Measurements from ENCODE around the gene NDFIP2. TPM values are rescaled to one million over a fixed set of nuclear protein-coding genes. Genes with fewer than 3 reads are reported as not detected.

NDFIP2 gene
- total RNA-seq, 4 donors from 2014 or later: 56.9 to 116 (median 83.6) TPM

DNA sequence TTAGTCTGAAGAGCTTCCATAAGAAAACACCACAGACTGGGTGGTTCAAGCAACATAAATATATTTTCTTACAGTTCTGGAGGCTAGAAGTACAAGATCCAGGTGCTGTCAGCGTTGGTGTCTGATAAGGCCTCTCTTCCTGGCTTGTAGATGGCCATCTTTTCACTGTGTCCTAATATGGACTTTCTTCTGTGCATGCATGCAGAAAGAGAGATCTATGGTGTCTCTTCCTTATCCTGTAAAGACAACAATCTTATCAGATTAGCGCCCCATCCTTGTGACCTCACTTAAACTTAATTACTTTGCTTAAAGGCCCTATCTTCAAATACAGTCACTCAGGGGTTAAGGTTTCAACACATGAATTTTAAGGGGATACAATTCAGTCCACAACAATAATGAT lies 14.1 kb upstream of the NDFIP2 start:
- TF ChIP-seq EP300 (IDR thresholded peaks at IDR 0.05; ENCODE audit: low read depth) (no peak), POLR2AphosphoS5 (IDR thresholded peaks at IDR 0.05) (no peak), POLR2A (IDR thresholded peaks at IDR 0.05) (no peak)
- TF ChIP-seq, protein P1, sequence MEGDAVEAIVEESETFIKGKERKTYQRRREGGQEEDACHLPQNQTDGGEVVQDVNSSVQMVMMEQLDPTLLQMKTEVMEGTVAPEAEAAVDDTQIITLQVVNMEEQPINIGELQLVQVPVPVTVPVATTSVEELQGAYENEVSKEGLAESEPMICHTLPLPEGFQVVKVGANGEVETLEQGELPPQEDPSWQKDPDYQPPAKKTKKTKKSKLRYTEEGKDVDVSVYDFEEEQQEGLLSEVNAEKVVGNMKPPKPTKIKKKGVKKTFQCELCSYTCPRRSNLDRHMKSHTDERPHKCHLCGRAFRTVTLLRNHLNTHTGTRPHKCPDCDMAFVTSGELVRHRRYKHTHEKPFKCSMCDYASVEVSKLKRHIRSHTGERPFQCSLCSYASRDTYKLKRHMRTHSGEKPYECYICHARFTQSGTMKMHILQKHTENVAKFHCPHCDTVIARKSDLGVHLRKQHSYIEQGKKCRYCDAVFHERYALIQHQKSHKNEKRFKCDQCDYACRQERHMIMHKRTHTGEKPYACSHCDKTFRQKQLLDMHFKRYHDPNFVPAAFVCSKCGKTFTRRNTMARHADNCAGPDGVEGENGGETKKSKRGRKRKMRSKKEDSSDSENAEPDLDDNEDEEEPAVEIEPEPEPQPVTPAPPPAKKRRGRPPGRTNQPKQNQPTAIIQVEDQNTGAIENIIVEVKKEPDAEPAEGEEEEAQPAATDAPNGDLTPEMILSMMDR (IDR thresholded peaks at IDR 0.05): no peak
- Histone ChIP-seq H3K9me3 (no peaks in the 10 kb centered on the region), H3K27me3 (no peaks in the 10 kb centered on the region), H3K4me3 (no peak overlapping the region), H3K36me3 (no peaks in the 10 kb centered on the region), H3K27ac (no peak overlapping the region), H3K4me1 (no peaks in the 10 kb centered on the region)
- intact Hi-C loops (cut with DNase I; ENCODE audit: low total_unique reads) (no loop called here), in situ Hi-C loops (cut with MboI; ENCODE audit: low pct_ligation_motif_present in 1 of 4, low pct_unique_long_range_greater_than_20kb in 1 of 4, low sequenced_read_pairs in 3 of 4) (no loop called here)
- no peak for DNase-seq
- WGBS, 2 donors (ENCODE audit: low coverage in 1 of 2): 82 to 83% methylated on average over 2 of the region's 2 CpGs

DNA sequence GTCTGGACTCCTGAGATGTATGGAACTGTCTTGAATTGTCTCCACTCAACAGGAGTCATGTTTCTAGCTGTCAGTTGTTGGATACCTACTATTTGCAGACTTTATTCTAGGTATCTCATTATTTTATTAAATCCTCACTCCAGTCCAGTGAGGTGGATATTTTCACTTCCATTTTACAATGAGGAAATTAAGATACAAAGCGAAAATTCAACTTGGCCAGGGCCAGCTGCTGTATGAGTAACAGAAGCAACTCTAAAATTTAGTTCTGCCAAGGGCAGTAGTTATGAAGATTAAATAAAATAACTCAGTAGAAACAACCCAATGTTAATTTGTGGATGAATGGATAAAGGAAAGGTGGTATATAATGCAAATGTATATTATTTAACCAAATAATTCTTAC lies 12.6 kb upstream of the NDFIP2 start:
- no peaks in the 10 kb centered on the region for H3K9me3 ChIP-seq
- H3K4me3 ChIP-seq: no peak overlapping the region
- TF ChIP-seq EP300 (IDR thresholded peaks at IDR 0.05; ENCODE audit: low read depth) (no peak), POLR2AphosphoS5 (IDR thresholded peaks at IDR 0.05) (no peak), POLR2A (IDR thresholded peaks at IDR 0.05) (no peak)
- TF ChIP-seq, protein P1 (IDR thresholded peaks at IDR 0.05): no peak
- no peak for DNase-seq
- in situ Hi-C loops (cut with MboI; ENCODE audit: low pct_ligation_motif_present in 1 of 4, low pct_unique_long_range_greater_than_20kb in 1 of 4, low sequenced_read_pairs in 3 of 4) (no loop called here), intact Hi-C loops (cut with DNase I; ENCODE audit: low total_unique reads) (no loop called here)
- no peaks in the 10 kb centered on the region for H3K4me1 ChIP-seq
- no peak overlapping the region for H3K27ac ChIP-seq
- 86 to 88% methylated on average over 1 of the region's 1 CpG for WGBS, 2 donors (ENCODE audit: low coverage in 1 of 2)
- no peaks in the 10 kb centered on the region for H3K36me3 ChIP-seq
- H3K27me3 ChIP-seq: no peaks in the 10 kb centered on the region

DNA sequence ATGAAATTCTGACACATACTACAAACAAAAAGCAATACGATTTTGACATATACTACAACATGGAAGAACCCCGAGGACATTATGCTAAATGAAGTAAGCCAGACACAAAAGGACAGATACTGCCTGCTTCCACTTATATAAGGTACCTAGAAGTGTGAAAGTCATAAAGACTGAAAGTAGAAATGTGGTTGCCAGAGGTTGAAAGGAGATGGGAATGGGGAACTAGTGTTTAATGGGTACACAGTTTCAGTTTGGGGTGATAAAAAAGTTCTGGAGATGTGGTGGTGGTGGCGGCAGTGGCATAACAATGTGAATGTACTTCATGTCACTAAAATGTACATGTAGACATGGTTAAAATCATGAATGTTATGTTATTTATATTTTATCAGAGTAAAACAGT lies 12.1 kb upstream of the NDFIP2 start:
- in situ Hi-C loops (cut with MboI; ENCODE audit: low pct_ligation_motif_present in 1 of 4, low pct_unique_long_range_greater_than_20kb in 1 of 4, low sequenced_read_pairs in 3 of 4) (no loop called here), intact Hi-C loops (cut with DNase I; ENCODE audit: low total_unique reads) (no loop called here)
- no peaks in the 10 kb centered on the region for H3K9me3 ChIP-seq
- H3K36me3 ChIP-seq: no peaks in the 10 kb centered on the region
- 68 to 78% methylated on average over 3 of the region's 3 CpGs for WGBS, 2 donors (ENCODE audit: low coverage in 1 of 2)
- no peak overlapping the region for H3K27ac ChIP-seq
- no peaks in the 10 kb centered on the region for H3K4me1 ChIP-seq
- no peaks in the 10 kb centered on the region for H3K27me3 ChIP-seq
- H3K4me3 ChIP-seq: no peak overlapping the region
- TF ChIP-seq, protein P1 (IDR thresholded peaks at IDR 0.05): no peak
- TF ChIP-seq POLR2A (IDR thresholded peaks at IDR 0.05) (no peak), POLR2AphosphoS5 (IDR thresholded peaks at IDR 0.05) (no peak), EP300 (IDR thresholded peaks at IDR 0.05; ENCODE audit: low read depth) (no peak)
- no peak for DNase-seq

DNA sequence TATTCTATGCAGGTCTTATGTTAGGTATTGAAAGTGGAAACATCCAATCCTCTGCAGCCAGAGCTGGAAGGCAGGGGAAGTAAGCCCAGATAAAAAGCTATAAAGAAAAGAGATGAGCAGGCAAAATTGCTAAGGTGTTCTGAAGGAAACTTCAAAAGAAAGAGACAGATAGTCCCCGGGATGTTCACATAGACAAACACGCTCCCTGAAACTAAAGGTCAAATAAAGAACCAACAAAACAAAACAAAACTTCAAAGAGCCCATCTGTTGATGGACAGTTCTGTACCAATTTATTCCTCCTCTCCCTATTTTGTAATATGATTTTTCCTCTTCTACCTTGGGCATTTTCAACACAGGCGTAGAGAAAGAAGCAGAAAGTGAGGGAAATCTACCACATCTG lies 11.3 kb upstream of the NDFIP2 start:
- no peak overlapping the region for H3K4me3 ChIP-seq
- intact Hi-C loops (cut with DNase I; ENCODE audit: low total_unique reads): loop anchor here (10.0 kb wide), 1 partner anchor 65 kb away; the partner anchor contains the start of gene RBM26
- no peaks in the 10 kb centered on the region for H3K9me3 ChIP-seq
- no peaks in the 10 kb centered on the region for H3K4me1 ChIP-seq
- in situ Hi-C loops (cut with MboI; ENCODE audit: low pct_ligation_motif_present in 1 of 4, low pct_unique_long_range_greater_than_20kb in 1 of 4, low sequenced_read_pairs in 3 of 4): no loop called here
- WGBS, 2 donors (ENCODE audit: low coverage in 1 of 2): 86 to 90% methylated on average over 3 of the region's 3 CpGs
- H3K27me3 ChIP-seq: no peaks in the 10 kb centered on the region
- H3K36me3 ChIP-seq: no peaks in the 10 kb centered on the region
- no peak for TF ChIP-seq POLR2A (IDR thresholded peaks at IDR 0.05)
- TF ChIP-seq, protein P1 (IDR thresholded peaks at IDR 0.05): no peak
- no peak for DNase-seq
- no peak overlapping the region for H3K27ac ChIP-seq

Data from transverse colon (tissue), 4 donors.